Activated CD8-positive, alpha-beta memory T cell treated with anti-CD3 and anti-CD28 coated beads for 36 hours (primary cell): ENCODE results near the gene EGFL7. TPM values are rescaled to one million over a fixed set of nuclear protein-coding genes. Genes with fewer than 3 reads are reported as not detected.

Experiments
- CTCF ChIA-PET: fragments of 350-600 bp; sonication (Branson Sonifier 250); formaldehyde crosslinking; loops from one replicate; lab custom pipeline; 2021; ENCODE audit warnings: antibody characterized with exemption; lab: Charles Lee
- POLR2A ChIA-PET: fragments of 350-600 bp; sonication (Branson Sonifier 250); formaldehyde crosslinking; loops from one replicate; lab custom pipeline; 2021; ENCODE audit warnings: antibody characterized with exemption; lab: Charles Lee
- total RNA-seq, 2 experiments: library from RNA; stranded (reverse); gene quantifications; one replicate each; pipeline ENCODE4 v1.2.3, GENCODE V29; 2021

EGFL7 gene
- total RNA-seq, 2 experiments from 2014 or later = 0.69 to 0.70 TPM

DNA sequence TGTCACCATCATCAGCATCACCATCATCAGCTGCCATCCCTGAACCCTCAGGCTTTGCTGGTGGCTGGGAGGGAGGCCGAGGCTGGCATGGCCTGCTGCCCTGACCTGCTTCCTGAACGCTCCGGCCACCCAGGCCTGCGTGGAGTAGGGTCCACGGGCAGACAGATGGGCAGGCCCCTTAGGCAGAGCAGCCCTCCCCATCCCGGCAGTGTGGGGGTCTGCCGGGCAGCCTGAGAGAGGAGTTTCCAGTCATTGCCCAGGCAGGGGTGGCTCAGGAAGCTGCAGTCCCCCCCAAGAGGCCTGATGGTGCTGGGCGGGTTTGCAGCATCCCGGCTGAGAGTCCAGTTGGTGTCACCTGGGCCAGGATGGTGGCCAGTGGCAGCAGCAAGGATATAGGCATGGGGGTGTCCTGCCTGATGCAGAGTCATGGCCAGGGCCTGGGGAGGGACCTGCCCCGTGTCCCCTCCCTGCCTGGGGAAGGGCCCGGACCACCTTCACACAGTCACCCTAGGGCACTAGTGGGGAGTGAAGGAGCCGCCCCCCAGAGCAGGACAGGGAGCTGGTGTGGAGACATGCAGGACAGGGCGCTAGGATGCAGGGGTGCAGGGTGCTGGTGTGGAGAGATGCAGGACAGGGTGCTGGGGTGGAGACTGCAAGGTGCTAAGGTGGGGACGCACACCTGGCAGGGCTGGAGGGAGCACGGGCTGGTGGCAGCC lies 7.7 kb upstream of the EGFL7 start:
- CTCF ChIA-PET = no interaction called here

DNA sequence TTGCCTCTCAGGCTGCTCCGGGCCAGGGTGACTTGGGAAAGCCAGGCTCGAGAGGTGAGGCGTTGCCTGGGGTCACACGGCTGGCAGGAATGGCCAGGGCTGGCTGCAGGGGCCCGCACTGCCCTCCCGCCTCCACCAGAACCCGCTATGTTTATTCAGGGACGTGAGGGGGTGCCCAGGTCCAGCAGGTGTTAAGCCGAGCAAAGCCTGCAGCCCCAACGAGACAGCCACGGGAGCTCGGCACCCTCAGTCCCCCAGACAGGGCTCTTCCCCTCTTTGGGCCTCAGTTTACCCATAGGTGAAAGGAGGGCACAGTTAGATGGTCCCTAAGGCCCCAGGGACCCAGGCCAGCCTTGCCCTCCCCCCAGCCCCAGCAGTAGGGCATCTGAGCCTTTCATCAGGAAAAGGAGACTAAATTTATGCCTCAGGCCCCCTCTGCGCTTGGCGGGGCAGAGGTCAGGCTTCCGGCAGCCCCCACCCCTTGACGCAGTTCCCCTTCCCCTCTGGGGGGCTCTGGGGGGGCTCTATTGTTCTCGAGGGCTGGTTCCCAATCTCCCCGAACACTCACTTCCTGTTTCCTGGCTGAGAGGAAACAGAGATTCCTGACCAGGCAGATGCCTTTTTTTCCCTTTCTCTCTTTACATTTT lies 7.1 kb upstream of the EGFL7 start:
- ChIA-PET POLR2A (no interaction called here), CTCF (no interaction called here)

More for the DNA sequence above, 7.7 kb upstream of the EGFL7 start:
- POLR2A ChIA-PET = no interaction called here

- ChIA-PET POLR2A (no interaction called here), CTCF (interaction anchor here (0.8 kb wide), 1 partner anchor 16 kb away, joined by 3 read pairs; no protein-coding TSS in a partner anchor)
Measured at GRCh38 chr9:136656183-136656738, 6.5 kb upstream of the EGFL7 start.

GRCh38 chr9:136656795-136657611 lies 5.7 kb upstream of the EGFL7 start:
- ChIA-PET CTCF (interaction anchor here (0.8 to 1.1 kb wide), 2 partner anchors 16 to 168 kb away, joined by 3 read pairs; no protein-coding TSS in a partner anchor), POLR2A (no interaction called here)

- CTCF ChIA-PET = interaction anchor here (1.0 to 1.1 kb wide), 3 partner anchors 13 to 170 kb away, joined by 3 to 4 read pairs (median 3); no protein-coding TSS in a partner anchor
- POLR2A ChIA-PET = no interaction called here
Measured at GRCh38 chr9:136657974-136658848, 4.5 kb upstream of the EGFL7 start.

GRCh38 chr9:136658849-136659535 lies 3.7 kb upstream of the EGFL7 start:
- POLR2A ChIA-PET = no interaction called here
- CTCF ChIA-PET = interaction anchor here (1.0 kb wide), 3 partner anchors 12 to 174 kb away, joined by 3 to 4 read pairs (median 3); no protein-coding TSS in a partner anchor

- CTCF ChIA-PET = interaction anchor here (0.9 to 1.0 kb wide), 2 partner anchors 34 to 175 kb away, joined by 3 read pairs; no protein-coding TSS in a partner anchor
- POLR2A ChIA-PET = no interaction called here
Measured at GRCh38 chr9:136659861-136660784, 2.6 kb upstream of the EGFL7 start.

DNA sequence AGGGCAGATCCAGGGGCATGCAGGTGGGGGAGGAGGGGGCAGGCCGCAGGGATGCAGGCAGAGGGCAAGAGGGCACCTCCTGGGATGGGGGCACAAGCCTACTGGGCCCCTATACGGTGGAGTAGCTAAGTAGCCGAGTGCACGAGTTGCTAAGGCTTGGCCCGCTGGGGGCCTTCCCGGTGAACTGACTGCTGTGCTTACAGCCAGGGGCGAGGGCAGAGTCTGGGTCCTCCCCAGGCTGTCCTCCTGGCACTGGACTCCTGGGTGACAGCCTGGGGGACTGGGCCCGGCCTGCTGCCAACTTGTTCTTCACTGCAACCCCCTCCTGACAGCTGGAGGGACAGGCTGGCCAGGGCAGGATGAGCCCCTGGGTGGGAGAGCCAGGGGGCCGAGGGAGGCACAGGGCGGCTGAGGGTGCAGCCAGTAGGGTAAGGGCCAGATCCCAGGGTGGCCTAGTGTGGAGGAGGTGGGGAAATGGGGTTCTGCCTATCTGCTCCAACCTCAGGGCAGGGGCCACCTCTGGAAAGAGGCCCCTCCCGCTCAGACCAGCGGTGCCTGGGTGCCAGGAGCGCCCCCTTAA lies 1.7 kb upstream of the EGFL7 start:
- ChIA-PET CTCF (interaction anchor here (1.1 to 1.2 kb wide), 2 partner anchors 15 to 175 kb away, joined by 3 read pairs; no protein-coding TSS in a partner anchor), POLR2A (no interaction called here)

GRCh38 chr9:136661641-136662325 lies 933 bp upstream of the EGFL7 start:
- POLR2A ChIA-PET = no interaction called here
- CTCF ChIA-PET = interaction anchor here (0.8 to 1.2 kb wide), 3 partner anchors 10 to 176 kb away, joined by 3 read pairs; no protein-coding TSS in a partner anchor

GRCh38 chr9:136662326-136662655 lies 425 bp upstream of the EGFL7 start:
- POLR2A ChIA-PET = no interaction called here
- CTCF ChIA-PET = interaction anchor here (0.8 to 1.2 kb wide), 3 partner anchors 9 to 176 kb away, joined by 3 read pairs; no protein-coding TSS in a partner anchor

GRCh38 chr9:136664000-136664915 lies 1.5 kb downstream of the EGFL7 start:
- POLR2A ChIA-PET = no interaction called here
- CTCF ChIA-PET = interaction anchor here (0.9 to 1.3 kb wide), 3 partner anchors 22 to 179 kb away, joined by 3 to 6 read pairs (median 3); no protein-coding TSS in a partner anchor

GRCh38 chr9:136665111-136665703 lies 2.5 kb downstream of the EGFL7 start:
- POLR2A ChIA-PET = no interaction called here
- CTCF ChIA-PET = interaction anchor here (0.6 to 1.2 kb wide), 3 partner anchors 180 to 840 kb away, joined by 3 read pairs; no protein-coding TSS in a partner anchor

DNA sequence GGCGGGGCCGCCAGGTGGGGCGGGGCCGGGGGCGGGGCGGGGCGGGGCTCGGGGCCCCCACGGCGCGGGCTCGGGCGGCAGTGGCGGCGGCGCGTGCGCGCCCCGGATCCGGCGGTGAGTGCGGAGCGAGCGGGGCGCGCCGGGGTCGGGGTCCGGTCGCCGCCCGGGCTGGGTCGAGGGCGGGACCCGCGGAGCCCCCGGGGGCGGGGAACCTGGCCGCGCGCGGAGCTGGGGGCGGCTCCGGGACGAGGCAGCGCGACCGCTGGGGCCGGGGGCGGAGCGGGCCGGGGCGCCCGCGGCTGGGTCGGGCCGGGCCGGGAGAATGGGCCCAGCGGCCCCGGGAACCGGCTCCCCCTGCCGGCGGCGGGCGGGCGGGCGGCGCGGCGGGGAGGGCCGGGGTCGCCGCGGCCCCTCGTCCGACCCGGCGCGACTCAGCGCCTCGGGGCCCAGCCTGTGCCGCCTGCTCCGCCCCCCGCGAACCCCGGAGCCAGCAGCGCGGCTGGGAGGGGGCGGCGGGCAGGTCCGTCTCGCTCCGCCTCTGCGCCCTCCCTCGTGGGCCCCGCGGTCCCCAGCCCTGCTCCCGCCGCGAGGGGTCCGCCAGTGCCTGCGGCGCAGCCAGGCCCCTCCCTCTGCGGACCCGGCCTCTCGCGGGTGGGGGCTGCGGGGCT lies 3.1 kb downstream of the EGFL7 start:
- ChIA-PET CTCF (interaction anchor here (0.6 to 1.3 kb wide), 4 partner anchors 11 to 839 kb away, joined by 3 to 4 read pairs (median 4); no protein-coding TSS in a partner anchor), POLR2A (no interaction called here)
